Measurements from ENCODE around the gene DYNC2LI1. TPM values are rescaled to one million over a fixed set of nuclear protein-coding genes. Genes with fewer than 3 reads are reported as not detected.

Gene DYNC2LI1
- total RNA-seq, 1 donor from 2014 or later = 92.1 TPM

DNA sequence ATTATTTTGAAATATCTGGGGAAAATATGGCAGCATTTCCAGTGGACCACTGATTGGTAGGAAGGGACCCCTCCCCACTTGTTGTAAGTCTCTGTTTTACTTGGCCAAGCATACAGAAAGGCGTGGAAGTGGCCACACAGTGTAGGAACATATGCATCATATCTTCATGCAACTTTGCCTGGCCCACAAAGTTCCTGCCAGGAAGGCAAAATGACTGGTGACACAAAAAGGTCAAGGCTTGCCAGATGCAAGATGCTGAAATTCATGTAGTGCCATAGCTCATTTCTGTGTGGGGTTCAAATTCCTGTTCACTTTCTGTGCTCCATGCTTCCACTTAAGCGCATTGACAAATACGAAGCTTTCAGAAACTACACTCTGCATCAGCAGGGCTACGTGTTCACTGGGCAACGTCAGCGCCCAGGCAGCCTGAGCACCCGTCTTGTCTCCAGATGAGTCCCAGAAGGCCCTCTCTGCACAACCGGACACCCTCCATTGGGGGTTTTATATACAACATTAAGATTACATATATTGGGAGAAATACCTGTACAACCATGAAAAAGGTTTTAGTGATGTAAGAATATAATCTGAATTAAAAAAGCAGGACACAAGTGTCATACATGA, 3.6 kb downstream of the DYNC2LI1 start:
- no peaks in the 10 kb centered on the region for H3K36me3 ChIP-seq
- H4K20me1 ChIP-seq (ENCODE audit: low read depth) = no peaks in the 10 kb centered on the region
- no peak overlapping the region for H3K4me3 Mint-ChIP-seq
- H2AFZ ChIP-seq (replicated peaks) = no peak overlapping the region
- no peak for DNase-seq (ENCODE audit: low spot score)
- no peak overlapping the region for H3K27ac ChIP-seq
- TF ChIP-seq, protein P1, sequence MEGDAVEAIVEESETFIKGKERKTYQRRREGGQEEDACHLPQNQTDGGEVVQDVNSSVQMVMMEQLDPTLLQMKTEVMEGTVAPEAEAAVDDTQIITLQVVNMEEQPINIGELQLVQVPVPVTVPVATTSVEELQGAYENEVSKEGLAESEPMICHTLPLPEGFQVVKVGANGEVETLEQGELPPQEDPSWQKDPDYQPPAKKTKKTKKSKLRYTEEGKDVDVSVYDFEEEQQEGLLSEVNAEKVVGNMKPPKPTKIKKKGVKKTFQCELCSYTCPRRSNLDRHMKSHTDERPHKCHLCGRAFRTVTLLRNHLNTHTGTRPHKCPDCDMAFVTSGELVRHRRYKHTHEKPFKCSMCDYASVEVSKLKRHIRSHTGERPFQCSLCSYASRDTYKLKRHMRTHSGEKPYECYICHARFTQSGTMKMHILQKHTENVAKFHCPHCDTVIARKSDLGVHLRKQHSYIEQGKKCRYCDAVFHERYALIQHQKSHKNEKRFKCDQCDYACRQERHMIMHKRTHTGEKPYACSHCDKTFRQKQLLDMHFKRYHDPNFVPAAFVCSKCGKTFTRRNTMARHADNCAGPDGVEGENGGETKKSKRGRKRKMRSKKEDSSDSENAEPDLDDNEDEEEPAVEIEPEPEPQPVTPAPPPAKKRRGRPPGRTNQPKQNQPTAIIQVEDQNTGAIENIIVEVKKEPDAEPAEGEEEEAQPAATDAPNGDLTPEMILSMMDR (IDR thresholded peaks at IDR 0.05) = no peak
- no peak for TF ChIP-seq EZH2phosphoT487 (IDR thresholded peaks at IDR 0.05)
- H3K9me3 Mint-ChIP-seq = no peaks in the 10 kb centered on the region
- peaks cover 11% of the 10 kb centered on the region for H3K36me3 Mint-ChIP-seq
- peaks cover 4% of the 10 kb centered on the region for H3F3A ChIP-seq (ENCODE audit: low read depth)
- no peak overlapping the region for H3K9ac ChIP-seq
- H3K9me3 ChIP-seq (ENCODE audit: low read depth) = no peaks in the 10 kb centered on the region
- H3K4me1 Mint-ChIP-seq = peaks cover 7% of the 10 kb centered on the region
- H3K4me2 ChIP-seq = no peak overlapping the region
- no peaks in the 10 kb centered on the region for H3K4me1 ChIP-seq
- H3K27me3 Mint-ChIP-seq (ENCODE audit: insufficient read depth, low read depth) = no peaks in the 10 kb centered on the region
- no peaks in the 10 kb centered on the region for H3K27me3 ChIP-seq
- H3K27ac Mint-ChIP-seq = no peak overlapping the region
- H3K4me3 ChIP-seq = no peak overlapping the region
- no peaks in the 10 kb centered on the region for H3K79me2 ChIP-seq (ENCODE audit: low read depth)

GRCh38 chr2:43778233-43778632, 4.4 kb downstream of the DYNC2LI1 start:
- Histone ChIP-seq H3K36me3 (no peaks in the 10 kb centered on the region), H3F3A (ENCODE audit: low read depth) (peaks cover 4% of the 10 kb centered on the region), H3K4me1 (no peaks in the 10 kb centered on the region), H2AFZ (replicated peaks) (no peak overlapping the region), H3K4me3 (no peak overlapping the region), H4K20me1 (ENCODE audit: low read depth) (no peaks in the 10 kb centered on the region), H3K27me3 (no peaks in the 10 kb centered on the region), H3K79me2 (ENCODE audit: low read depth) (no peaks in the 10 kb centered on the region), H3K27ac (no peak overlapping the region), H3K4me2 (no peak overlapping the region), H3K9me3 (ENCODE audit: low read depth) (no peaks in the 10 kb centered on the region), H3K9ac (no peak overlapping the region)
- H3K4me3 Mint-ChIP-seq = no peak overlapping the region
- no peak for TF ChIP-seq EZH2phosphoT487 (IDR thresholded peaks at IDR 0.05)
- no peak for TF ChIP-seq EZH2 (IDR thresholded peaks at IDR 0.05)
- TF ChIP-seq, protein P1 (IDR thresholded peaks at IDR 0.05) = no peak
- H3K27ac Mint-ChIP-seq = no peak overlapping the region
- peaks cover 11% of the 10 kb centered on the region for H3K36me3 Mint-ChIP-seq
- H3K27me3 Mint-ChIP-seq (ENCODE audit: insufficient read depth, low read depth) = no peaks in the 10 kb centered on the region
- H3K9me3 Mint-ChIP-seq = no peaks in the 10 kb centered on the region
- no peak for DNase-seq (ENCODE audit: low spot score)
- peaks cover 7% of the 10 kb centered on the region for H3K4me1 Mint-ChIP-seq

GRCh38 chr2:43787895-43788294, 14.1 kb downstream of the DYNC2LI1 start:
- no peaks in the 10 kb centered on the region for H3K4me1 Mint-ChIP-seq

More at GRCh38 chr2:43787895-43788294, 14.1 kb downstream of the DYNC2LI1 start:
- Histone ChIP-seq H3K9me3 (ENCODE audit: low read depth) (no peaks in the 10 kb centered on the region), H3K79me2 (ENCODE audit: low read depth) (no peaks in the 10 kb centered on the region), H2AFZ (replicated peaks) (no peak overlapping the region), H3K36me3 (no peaks in the 10 kb centered on the region), H3K9ac (no peak overlapping the region), H3K4me2 (no peak overlapping the region), H3K4me3 (no peak overlapping the region), H3K4me1 (no peaks in the 10 kb centered on the region), H4K20me1 (ENCODE audit: low read depth) (no peaks in the 10 kb centered on the region), H3F3A (ENCODE audit: low read depth) (no peaks in the 10 kb centered on the region), H3K27me3 (no peaks in the 10 kb centered on the region), H3K27ac (no peak overlapping the region)
- Mint-ChIP-seq H3K4me3 (no peak overlapping the region), H3K27ac (no peak overlapping the region), H3K36me3 (peaks cover 10% of the 10 kb centered on the region), H3K27me3 (ENCODE audit: insufficient read depth, low read depth) (no peaks in the 10 kb centered on the region), H3K9me3 (no peaks in the 10 kb centered on the region)
- TF ChIP-seq, protein P1 (IDR thresholded peaks at IDR 0.05) = no peak
- no peak for TF ChIP-seq EZH2 (IDR thresholded peaks at IDR 0.05)
- TF ChIP-seq EZH2phosphoT487 (IDR thresholded peaks at IDR 0.05) = no peak
- DNase-seq (ENCODE audit: low spot score) = no peak

Measured in neural progenitor cell (in vitro differentiated cells).